DMS153 (cell line): ENCODE data around the gene COX7B2.

ENCODE experiments used
- DNase-seq: peaks from one replicate; lab custom pipeline; 2025; lab: John Stamatoyannopoulos, UW

Gene COX7B2

GRCh38 chr4:46715468-46715867, 193.6 kb downstream of the COX7B2 start:
- no peak for DNase-seq

- DNase-seq, result no peak
Observed at GRCh38 chr4:46698891-46699290, 210.2 kb downstream of the COX7B2 start.
